ENCODE results near the gene DNAH2. TPM values are rescaled to one million over a fixed set of nuclear protein-coding genes. Genes with fewer than 3 reads are reported as not detected.
A peak's percentile ranks its signal among the peaks of the same experiment; 100 is the strongest.

Gene DNAH2
- total RNA-seq, 4 donors from 2014 or later: under 0.01 to 0.22 (median 0.20) TPM; not detected in 1

DNA sequence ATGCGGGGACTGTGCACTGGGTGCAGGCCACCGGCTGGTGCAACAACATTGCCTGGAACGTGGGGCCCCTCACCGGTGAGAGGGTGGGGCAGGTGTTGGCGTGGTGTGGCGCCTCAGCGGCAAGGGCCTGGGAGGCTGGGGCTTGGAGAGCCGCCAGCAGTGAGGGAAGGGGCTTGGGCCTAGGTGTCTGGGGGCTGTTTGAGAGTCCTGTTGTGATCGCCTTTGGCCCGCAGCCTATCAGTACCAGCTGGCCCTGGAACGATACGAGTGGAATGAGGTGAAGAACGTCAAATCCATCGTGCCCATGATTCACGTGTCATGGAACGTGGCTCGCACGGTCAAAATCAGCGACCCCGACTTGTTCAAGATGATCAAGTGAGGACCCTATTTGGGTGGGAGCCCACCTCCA is 134.7 kb downstream of the DNAH2 start:
- H3K4me1 ChIP-seq: peaks cover 12 to 27% of the 10 kb centered on the region in 2 donors
- WGBS, 2 donors: 78 to 90% methylated on average over 17 to 20 of the region's 20 CpGs
- H3K27ac ChIP-seq: peak overlapping the region in 1 of 3 donors; percentile 7
- H3K27me3 ChIP-seq: no peaks in the 10 kb centered on the region
- H3K9me3 ChIP-seq: no peaks in the 10 kb centered on the region
- intact Hi-C loops (cut with DNase I): no loop called here
- DNase-seq: no peak
- TF ChIP-seq CTCF (IDR thresholded peaks at IDR 0.05): no peak
- no peak for TF ChIP-seq POLR2A (IDR thresholded peaks at IDR 0.05)
- H3K36me3 ChIP-seq: peaks cover 40 to 50% of the 10 kb centered on the region in 2 donors
- no peak overlapping the region for H3K4me3 ChIP-seq (replicated peaks in 1 of 3)

DNA sequence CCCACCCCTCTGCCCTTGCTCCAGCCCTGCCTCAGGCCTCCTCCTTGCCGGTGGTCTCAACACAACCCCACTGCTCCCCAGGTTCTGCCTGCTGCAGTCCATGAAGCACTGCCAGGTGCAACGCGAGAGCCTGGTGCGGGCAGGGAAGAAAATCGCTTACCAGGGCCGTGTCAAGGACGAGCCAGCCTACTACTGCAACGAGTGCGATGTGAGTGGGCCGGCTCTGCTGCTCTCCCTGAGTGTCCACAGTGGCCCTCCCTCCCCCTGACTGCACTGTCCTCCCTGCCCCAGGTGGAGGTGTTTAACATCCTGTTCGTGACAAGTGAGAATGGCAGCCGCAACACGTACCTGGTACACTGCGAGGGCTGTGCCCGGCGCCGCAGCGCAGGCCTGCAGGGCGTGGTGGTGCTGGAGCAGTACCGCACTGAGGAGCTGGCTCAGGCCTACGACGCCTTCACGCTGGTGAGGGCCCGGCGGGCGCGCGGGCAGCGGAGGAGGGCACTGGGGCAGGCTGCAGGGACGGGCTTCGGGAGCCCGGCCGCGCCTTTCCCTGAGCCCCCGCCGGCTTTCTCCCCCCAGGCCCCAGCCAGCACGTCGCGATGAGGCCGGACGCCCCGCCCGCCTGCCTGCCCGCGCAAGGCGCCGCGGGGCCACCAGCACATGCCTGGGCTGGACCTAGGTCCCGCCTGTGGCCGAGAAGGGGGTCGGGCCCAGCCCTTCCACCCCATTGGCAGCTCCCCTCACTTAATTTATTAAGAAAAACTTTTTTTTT is 135.6 kb downstream of the DNAH2 start:
- no peaks in the 10 kb centered on the region for H3K9me3 ChIP-seq
- intact Hi-C loops (cut with DNase I): no loop called here
- H3K27me3 ChIP-seq: no peaks in the 10 kb centered on the region
- peaks cover 33 to 42% of the 10 kb centered on the region in 2 donors for H3K36me3 ChIP-seq
- H3K4me1 ChIP-seq: peaks cover 12 to 27% of the 10 kb centered on the region in 2 donors
- 86 to 97% methylated on average over 15 to 23 of the region's 51 CpGs for WGBS, 2 donors
- H3K27ac ChIP-seq: peak overlapping the region in 1 of 3 donors; percentile 7
- no peak for TF ChIP-seq POLR2A (IDR thresholded peaks at IDR 0.05)
- no peak for TF ChIP-seq CTCF (IDR thresholded peaks at IDR 0.05)
- no peak for DNase-seq
- H3K4me3 ChIP-seq (replicated peaks in 1 of 3): no peak overlapping the region

DNA sequence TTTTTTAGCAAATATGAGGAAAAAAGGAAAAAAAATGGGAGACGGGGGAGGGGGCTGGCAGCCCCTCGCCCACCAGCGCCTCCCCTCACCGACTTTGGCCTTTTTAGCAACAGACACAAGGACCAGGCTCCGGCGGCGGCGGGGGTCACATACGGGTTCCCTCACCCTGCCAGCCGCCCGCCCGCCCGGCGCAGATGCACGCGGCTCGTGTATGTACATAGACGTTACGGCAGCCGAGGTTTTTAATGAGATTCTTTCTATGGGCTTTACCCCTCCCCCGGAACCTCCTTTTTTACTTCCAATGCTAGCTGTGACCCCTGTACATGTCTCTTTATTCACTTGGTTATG is 136.1 kb downstream of the DNAH2 start:
- TF ChIP-seq CTCF (IDR thresholded peaks at IDR 0.05) (no peak), POLR2A (IDR thresholded peaks at IDR 0.05) (no peak)
- Histone ChIP-seq H3K27ac (no peak overlapping the region), H3K9me3 (no peaks in the 10 kb centered on the region), H3K36me3 (peaks cover 27 to 36% of the 10 kb centered on the region in 2 donors), H3K4me1 (peaks cover 17 to 31% of the 10 kb centered on the region in 2 donors), H3K27me3 (no peaks in the 10 kb centered on the region), H3K4me3 (replicated peaks in 1 of 3) (no peak overlapping the region)
- intact Hi-C loops (cut with DNase I): no loop called here
- no peak for DNase-seq
- WGBS, 2 donors: 80 to 83% methylated on average over 21 of the region's 21 CpGs

GRCh38 chr17:7854078-7854777 is 136.7 kb downstream of the DNAH2 start:
- Histone ChIP-seq H3K4me3 (replicated peaks in 1 of 3) (no peak overlapping the region), H3K4me1 (peaks cover 22 to 37% of the 10 kb centered on the region in 2 donors), H3K27me3 (no peaks in the 10 kb centered on the region), H3K36me3 (peaks cover 22 to 31% of the 10 kb centered on the region in 2 donors), H3K27ac (peak overlapping the region in 2 of 3 donors; percentile 88 to 92), H3K9me3 (no peaks in the 10 kb centered on the region)
- WGBS, 2 donors: 80 to 81% methylated on average over 31 of the region's 31 CpGs
- TF ChIP-seq POLR2A (IDR thresholded peaks at IDR 0.05): no peak
- TF ChIP-seq CTCF (IDR thresholded peaks at IDR 0.05): no peak
- intact Hi-C loops (cut with DNase I): no loop called here
- DNase-seq: no peak
